Measurements from ENCODE around the gene PLD3. TPM values are rescaled to one million over a fixed set of nuclear protein-coding genes. Genes with fewer than 3 reads are reported as not detected.

The PLD3 gene
- total RNA-seq, 1 donor from 2014 or later: 116 TPM

DNA sequence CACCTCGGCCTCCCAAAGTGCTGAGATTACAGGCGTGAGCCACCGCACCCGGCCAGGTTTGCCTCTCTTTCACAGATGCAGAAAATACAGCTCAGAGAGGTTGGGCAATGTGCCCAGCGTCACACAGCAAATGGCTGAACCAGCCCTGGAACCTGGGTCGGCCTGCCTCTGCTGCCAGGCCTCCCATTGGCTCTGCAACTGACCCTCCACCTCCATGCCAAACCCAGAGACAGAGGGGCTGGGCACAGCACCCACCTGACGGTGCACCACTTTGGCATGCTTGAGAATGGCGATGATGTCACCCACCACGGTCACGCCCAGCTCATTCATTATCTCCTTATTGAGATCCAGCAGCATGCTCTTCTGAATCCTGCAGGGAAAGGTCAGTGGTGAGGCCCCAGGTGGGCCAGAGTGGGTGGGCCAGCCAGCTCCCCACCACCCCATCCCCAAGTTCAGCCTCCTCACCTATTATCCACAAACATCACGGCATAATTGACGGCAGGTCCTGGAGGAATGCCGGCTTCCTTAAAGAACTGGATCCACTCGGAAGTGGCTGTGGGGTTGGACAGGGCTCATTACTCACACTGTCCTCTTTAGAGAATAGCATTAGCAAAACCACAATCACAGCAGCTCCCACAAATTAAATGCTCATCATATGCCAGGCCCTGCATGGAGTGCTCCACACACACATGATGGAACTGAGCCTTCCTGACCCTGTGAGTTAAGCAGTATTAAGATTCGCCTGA, 12.5 kb upstream of the PLD3 start:
- no peaks in the 10 kb centered on the region for H4K20me1 ChIP-seq (ENCODE audit: low read depth)
- Mint-ChIP-seq H3K27ac (no peak overlapping the region), H3K4me1 (no peaks in the 10 kb centered on the region), H3K36me3 (peaks cover 19% of the 10 kb centered on the region), H3K27me3 (ENCODE audit: insufficient read depth, low read depth) (no peaks in the 10 kb centered on the region), H3K9me3 (no peaks in the 10 kb centered on the region), H3K4me3 (no peak overlapping the region)
- H3K27me3 ChIP-seq: no peaks in the 10 kb centered on the region
- H3F3A ChIP-seq (ENCODE audit: low read depth): no peaks in the 10 kb centered on the region
- H3K27ac ChIP-seq: no peak overlapping the region
- H3K9ac ChIP-seq: no peak overlapping the region
- no peak overlapping the region for H3K4me2 ChIP-seq
- H2AFZ ChIP-seq (replicated peaks): no peak overlapping the region
- no peaks in the 10 kb centered on the region for H3K36me3 ChIP-seq
- H3K9me3 ChIP-seq (ENCODE audit: low read depth): no peaks in the 10 kb centered on the region
- no peaks in the 10 kb centered on the region for H3K4me1 ChIP-seq
- TF ChIP-seq EZH2phosphoT487 (IDR thresholded peaks at IDR 0.05) (no peak), EZH2 (IDR thresholded peaks at IDR 0.05) (no peak)
- TF ChIP-seq, protein P1, sequence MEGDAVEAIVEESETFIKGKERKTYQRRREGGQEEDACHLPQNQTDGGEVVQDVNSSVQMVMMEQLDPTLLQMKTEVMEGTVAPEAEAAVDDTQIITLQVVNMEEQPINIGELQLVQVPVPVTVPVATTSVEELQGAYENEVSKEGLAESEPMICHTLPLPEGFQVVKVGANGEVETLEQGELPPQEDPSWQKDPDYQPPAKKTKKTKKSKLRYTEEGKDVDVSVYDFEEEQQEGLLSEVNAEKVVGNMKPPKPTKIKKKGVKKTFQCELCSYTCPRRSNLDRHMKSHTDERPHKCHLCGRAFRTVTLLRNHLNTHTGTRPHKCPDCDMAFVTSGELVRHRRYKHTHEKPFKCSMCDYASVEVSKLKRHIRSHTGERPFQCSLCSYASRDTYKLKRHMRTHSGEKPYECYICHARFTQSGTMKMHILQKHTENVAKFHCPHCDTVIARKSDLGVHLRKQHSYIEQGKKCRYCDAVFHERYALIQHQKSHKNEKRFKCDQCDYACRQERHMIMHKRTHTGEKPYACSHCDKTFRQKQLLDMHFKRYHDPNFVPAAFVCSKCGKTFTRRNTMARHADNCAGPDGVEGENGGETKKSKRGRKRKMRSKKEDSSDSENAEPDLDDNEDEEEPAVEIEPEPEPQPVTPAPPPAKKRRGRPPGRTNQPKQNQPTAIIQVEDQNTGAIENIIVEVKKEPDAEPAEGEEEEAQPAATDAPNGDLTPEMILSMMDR (IDR thresholded peaks at IDR 0.05): no peak
- no peak for DNase-seq (ENCODE audit: low spot score)
- no peak overlapping the region for H3K4me3 ChIP-seq
- H3K79me2 ChIP-seq (ENCODE audit: low read depth): peaks cover 6% of the 10 kb centered on the region

DNA sequence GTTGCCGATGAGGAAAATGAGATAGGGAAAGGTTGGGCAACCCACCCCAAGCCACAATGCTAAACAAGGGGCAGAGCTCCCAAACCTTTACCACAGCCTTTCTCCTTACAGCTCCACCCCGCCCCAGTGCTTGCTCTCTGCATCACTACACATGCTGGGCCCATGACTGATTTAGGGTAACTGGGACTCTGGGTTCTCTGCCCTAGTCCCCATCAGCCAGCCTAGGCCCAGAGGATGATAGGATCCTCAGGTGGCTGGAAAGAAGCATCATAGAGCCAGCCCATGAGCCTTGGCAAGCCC, 11.9 kb upstream of the PLD3 start:
- no peaks in the 10 kb centered on the region for H3K9me3 Mint-ChIP-seq
- H2AFZ ChIP-seq (replicated peaks): no peak overlapping the region
- no peak overlapping the region for H3K27ac ChIP-seq

DNA sequence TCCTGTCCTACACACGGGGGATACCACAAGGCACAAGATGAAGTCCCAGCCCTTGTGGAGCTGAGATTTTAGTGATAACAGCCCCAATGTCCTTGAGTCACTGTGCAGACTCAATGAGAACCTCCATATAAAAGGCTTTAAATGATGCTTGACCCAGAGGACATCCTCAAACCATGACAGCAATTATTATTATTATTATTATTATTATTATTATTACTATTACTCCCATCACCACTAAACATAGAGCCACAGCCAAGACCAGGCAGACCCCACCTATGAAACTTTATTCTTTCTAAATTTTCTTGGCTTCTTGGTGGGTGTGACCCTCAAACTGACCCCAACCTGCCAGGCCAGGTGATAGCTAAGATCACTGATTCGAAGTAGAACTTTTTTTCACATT, 11.4 kb upstream of the PLD3 start:
- no peaks in the 10 kb centered on the region for H3K9me3 ChIP-seq (ENCODE audit: low read depth)
- Mint-ChIP-seq H3K36me3 (peaks cover 19% of the 10 kb centered on the region), H3K27ac (no peak overlapping the region), H3K4me1 (no peaks in the 10 kb centered on the region), H3K4me3 (no peak overlapping the region), H3K27me3 (ENCODE audit: insufficient read depth, low read depth) (no peaks in the 10 kb centered on the region), H3K9me3 (no peaks in the 10 kb centered on the region)
- no peaks in the 10 kb centered on the region for H3K36me3 ChIP-seq
- no peak overlapping the region for H3K27ac ChIP-seq
- H3K27me3 ChIP-seq: no peaks in the 10 kb centered on the region
- no peak overlapping the region for H3K4me2 ChIP-seq
- H2AFZ ChIP-seq (replicated peaks): no peak overlapping the region
- no peak overlapping the region for H3K4me3 ChIP-seq
- H3K4me1 ChIP-seq: no peaks in the 10 kb centered on the region
- no peaks in the 10 kb centered on the region for H4K20me1 ChIP-seq (ENCODE audit: low read depth)
- H3K9ac ChIP-seq: no peak overlapping the region
- H3F3A ChIP-seq (ENCODE audit: low read depth): no peaks in the 10 kb centered on the region
- no peak for DNase-seq (ENCODE audit: low spot score)
- H3K79me2 ChIP-seq (ENCODE audit: low read depth): peaks cover 6% of the 10 kb centered on the region
- TF ChIP-seq, protein P1 (IDR thresholded peaks at IDR 0.05): no peak
- TF ChIP-seq EZH2 (IDR thresholded peaks at IDR 0.05) (no peak), EZH2phosphoT487 (IDR thresholded peaks at IDR 0.05) (no peak)

More for the DNA sequence above, 11.9 kb upstream of the PLD3 start:
- Histone ChIP-seq H3K27me3 (no peaks in the 10 kb centered on the region), H3K79me2 (ENCODE audit: low read depth) (peaks cover 6% of the 10 kb centered on the region), H3K4me2 (no peak overlapping the region), H3K36me3 (no peaks in the 10 kb centered on the region), H3K9ac (no peak overlapping the region), H3K4me3 (no peak overlapping the region), H3F3A (ENCODE audit: low read depth) (no peaks in the 10 kb centered on the region), H3K4me1 (no peaks in the 10 kb centered on the region), H4K20me1 (ENCODE audit: low read depth) (no peaks in the 10 kb centered on the region), H3K9me3 (ENCODE audit: low read depth) (no peaks in the 10 kb centered on the region)
- H3K36me3 Mint-ChIP-seq: peaks cover 19% of the 10 kb centered on the region
- TF ChIP-seq EZH2phosphoT487 (IDR thresholded peaks at IDR 0.05) (no peak), EZH2 (IDR thresholded peaks at IDR 0.05) (no peak)
- TF ChIP-seq, protein P1 (IDR thresholded peaks at IDR 0.05): no peak
- H3K27me3 Mint-ChIP-seq (ENCODE audit: insufficient read depth, low read depth): no peaks in the 10 kb centered on the region
- no peak overlapping the region for H3K27ac Mint-ChIP-seq
- H3K4me1 Mint-ChIP-seq: no peaks in the 10 kb centered on the region
- DNase-seq (ENCODE audit: low spot score): no peak
- H3K4me3 Mint-ChIP-seq: no peak overlapping the region
